Measurements from ENCODE around the gene TENM3.

DNA sequence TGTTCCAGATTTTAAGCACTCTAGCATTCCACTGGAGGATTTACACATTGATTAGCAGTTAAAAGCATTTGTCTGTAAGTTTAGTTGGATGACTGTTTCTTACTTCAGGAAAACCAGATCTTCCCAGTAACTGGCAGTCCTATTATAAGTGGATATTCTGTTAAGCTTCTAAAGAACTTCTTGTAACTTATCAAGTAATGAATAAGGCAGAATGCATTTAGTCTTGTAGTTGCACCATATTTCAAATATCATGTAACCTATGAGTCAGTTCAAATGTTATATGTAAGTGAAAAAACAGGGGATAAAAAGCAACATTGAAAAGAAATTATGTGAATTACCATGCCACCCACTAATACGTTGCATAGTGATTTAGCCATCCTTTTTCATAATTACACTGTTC lies 30.2 kb upstream of the TENM3 start:
- TF ChIP-seq, protein P1, sequence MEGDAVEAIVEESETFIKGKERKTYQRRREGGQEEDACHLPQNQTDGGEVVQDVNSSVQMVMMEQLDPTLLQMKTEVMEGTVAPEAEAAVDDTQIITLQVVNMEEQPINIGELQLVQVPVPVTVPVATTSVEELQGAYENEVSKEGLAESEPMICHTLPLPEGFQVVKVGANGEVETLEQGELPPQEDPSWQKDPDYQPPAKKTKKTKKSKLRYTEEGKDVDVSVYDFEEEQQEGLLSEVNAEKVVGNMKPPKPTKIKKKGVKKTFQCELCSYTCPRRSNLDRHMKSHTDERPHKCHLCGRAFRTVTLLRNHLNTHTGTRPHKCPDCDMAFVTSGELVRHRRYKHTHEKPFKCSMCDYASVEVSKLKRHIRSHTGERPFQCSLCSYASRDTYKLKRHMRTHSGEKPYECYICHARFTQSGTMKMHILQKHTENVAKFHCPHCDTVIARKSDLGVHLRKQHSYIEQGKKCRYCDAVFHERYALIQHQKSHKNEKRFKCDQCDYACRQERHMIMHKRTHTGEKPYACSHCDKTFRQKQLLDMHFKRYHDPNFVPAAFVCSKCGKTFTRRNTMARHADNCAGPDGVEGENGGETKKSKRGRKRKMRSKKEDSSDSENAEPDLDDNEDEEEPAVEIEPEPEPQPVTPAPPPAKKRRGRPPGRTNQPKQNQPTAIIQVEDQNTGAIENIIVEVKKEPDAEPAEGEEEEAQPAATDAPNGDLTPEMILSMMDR (IDR thresholded peaks at IDR 0.05): no peak
- TF ChIP-seq POLR2AphosphoS5 (IDR thresholded peaks at IDR 0.05) (no peak), EP300 (IDR thresholded peaks at IDR 0.05; ENCODE audit: low read depth) (no peak), POLR2A (IDR thresholded peaks at IDR 0.05) (no peak)
